ENCODE data around the gene RMDN2. TPM values are rescaled to one million over a fixed set of nuclear protein-coding genes. Genes with fewer than 3 reads are reported as not detected.
A peak's percentile ranks its signal among the peaks of the same experiment; 100 is the strongest.

RMDN2 gene
- total and polyA plus RNA-seq, 10 donors: 10.8 to 57.1 (median 29.6) TPM

GRCh38 chr2:37975808-37976207 lies 50.7 kb downstream of the RMDN2 start:
- intact Hi-C loops (cut with DNase I; ENCODE audit: low total_unique reads): no loop called here
- Histone ChIP-seq H3K9me3 (no peaks in the 10 kb centered on the region), H3K36me3 (peaks cover 0 to 10% (median 0%) of the 10 kb centered on the region in 6 donors), H3K4me1 (no peaks in the 10 kb centered on the region), H3K27me3 (replicated peaks in 1 of 7) (no peaks in the 10 kb centered on the region), H3K27ac (no peak overlapping the region), H3K4me3 (no peak overlapping the region)
- DNase-seq: no peak
- TF ChIP-seq POLR2A (IDR thresholded peaks at IDR 0.05): no peak
- no peak for TF ChIP-seq CTCF (IDR thresholded peaks at IDR 0.05 in 8 of 11, conservative IDR thresholded peaks at IDR 0.05 in 3 of 11)
- no peak for TF ChIP-seq POLR2AphosphoS5 (IDR thresholded peaks at IDR 0.05)
- 66 to 73% (median 70%) methylated on average over 2 of the region's 2 CpGs for WGBS, 5 donors

GRCh38 chr2:37976411-37976810 lies 51.3 kb downstream of the RMDN2 start:
- intact Hi-C loops (cut with DNase I; ENCODE audit: low total_unique reads): no loop called here
- H3K27me3 ChIP-seq (replicated peaks in 1 of 7): no peaks in the 10 kb centered on the region
- H3K4me1 ChIP-seq: no peaks in the 10 kb centered on the region
- DNase-seq: no peak
- TF ChIP-seq CTCF (IDR thresholded peaks at IDR 0.05 in 8 of 11, conservative IDR thresholded peaks at IDR 0.05 in 3 of 11) (no peak), POLR2A (IDR thresholded peaks at IDR 0.05) (no peak), POLR2AphosphoS5 (IDR thresholded peaks at IDR 0.05) (no peak)
- H3K36me3 ChIP-seq: peaks cover 0 to 10% (median 0%) of the 10 kb centered on the region in 6 donors
- 62 to 86% (median 71%) methylated on average over 1 of the region's 1 CpG for WGBS, 5 donors
- no peak overlapping the region for H3K4me3 ChIP-seq
- no peaks in the 10 kb centered on the region for H3K9me3 ChIP-seq
- no peak overlapping the region for H3K27ac ChIP-seq

- no peaks in the 10 kb centered on the region for H3K27me3 ChIP-seq (replicated peaks in 1 of 7)
- intact Hi-C loops (cut with DNase I; ENCODE audit: low total_unique reads): loop anchor here (5.0 kb wide), 1 partner anchor 295 kb away; no protein-coding TSS in a partner anchor
- DNase-seq: peak; percentile 71
- WGBS, 5 donors: 16 to 23% (median 17%) methylated on average over 3 of the region's 3 CpGs
- peaks cover 0 to 9% (median 6%) of the 10 kb centered on the region in 6 donors for H3K4me1 ChIP-seq
- no peak for TF ChIP-seq POLR2A (IDR thresholded peaks at IDR 0.05)
- no peak for TF ChIP-seq POLR2AphosphoS5 (IDR thresholded peaks at IDR 0.05)
- peak; percentile 29 to 83 (median 72) for TF ChIP-seq CTCF (IDR thresholded peaks at IDR 0.05 in 8 of 11, conservative IDR thresholded peaks at IDR 0.05 in 3 of 11)
- no peaks in the 10 kb centered on the region for H3K9me3 ChIP-seq
- H3K36me3 ChIP-seq: peaks cover 0 to 8% (median 0%) of the 10 kb centered on the region in 6 donors
- peak overlapping the region in 1 of 8 donors; percentile 38 for H3K4me3 ChIP-seq
- peak overlapping the region in 1 of 8 donors; percentile 23 for H3K27ac ChIP-seq
Measured at GRCh38 chr2:37982147-37982582, 57.1 kb downstream of the RMDN2 start.

- 64 to 73% (median 66%) methylated on average over 6 of the region's 6 CpGs for WGBS, 5 donors
Measured at GRCh38 chr2:37982847-37983246, 57.8 kb downstream of the RMDN2 start.

More at GRCh38 chr2:37982847-37983246, 57.8 kb downstream of the RMDN2 start:
- DNase-seq: no peak
- H3K9me3 ChIP-seq: no peaks in the 10 kb centered on the region
- no peak overlapping the region for H3K4me3 ChIP-seq
- peaks cover 0 to under 1% (median 0%) of the 10 kb centered on the region in 6 donors for H3K36me3 ChIP-seq
- intact Hi-C loops (cut with DNase I; ENCODE audit: low total_unique reads): loop anchor here (5.0 kb wide), 1 partner anchor 294 kb away; no protein-coding TSS in a partner anchor
- no peak overlapping the region for H3K27ac ChIP-seq
- TF ChIP-seq POLR2AphosphoS5 (IDR thresholded peaks at IDR 0.05) (no peak), POLR2A (IDR thresholded peaks at IDR 0.05) (no peak), CTCF (IDR thresholded peaks at IDR 0.05 in 8 of 11, conservative IDR thresholded peaks at IDR 0.05 in 3 of 11) (no peak)
- H3K4me1 ChIP-seq: peaks cover 0 to 9% (median 6%) of the 10 kb centered on the region in 6 donors
- no peaks in the 10 kb centered on the region for H3K27me3 ChIP-seq (replicated peaks in 1 of 7)
